ENCODE results near the gene BMP15. TPM values are rescaled to one million over a fixed set of nuclear protein-coding genes. Genes with fewer than 3 reads are reported as not detected.

The BMP15 gene
- total RNA-seq = not detected

GRCh38 chrX:50910685-50911176, at the start of gene BMP15:
TSS of gene BMP15 (plus strand) at chrX:50910735. CDS start at chrX:50910784, 49 bp downstream.

Other genes starting within 250 kb of the BMP15 start
- 21.8 TPM for gene SHROOM4, start 96.5 kb upstream of the BMP15 start, total RNA-seq

Data from metanephros (tissue), 1 donor.